PFSK-1 (cell line): ENCODE results near the gene MCOLN3.

ENCODE experiments used
- FOXP2 ChIP-seq: optimal IDR thresholded peaks from 2 replicates; pipeline ENCODE3; 2011; ENCODE audit warnings: borderline replicate concordance, control low read depth, inconsistent platforms; ENCODE audit not compliant: insufficient read depth; ENCODE audit errors: extremely low read length, extremely low read depth
- POLR2AphosphoS5 ChIP-seq: IDR thresholded peaks from 2 replicates; pipeline ENCODE4 v1.6.1; 2012; ENCODE audit warnings: low read depth, mild to moderate bottlenecking, control low read depth, low read length, moderate library complexity
- REST ChIP-seq, 2 experiments: IDR thresholded peaks; 2 replicates each; pipeline versions ENCODE4 v1.6.1 to v1.8.0; 2011 to 2012; ENCODE audit warnings: low read depth in 2 of 2, low read length in 2 of 2, control low read depth in 1 of 2, inconsistent platforms in 1 of 2, mild to moderate bottlenecking in 1 of 2, moderate library complexity in 1 of 2; ENCODE audit not compliant: insufficient read depth in 1 of 2
- SIN3A ChIP-seq: IDR thresholded peaks from 2 replicates; pipeline ENCODE4 v1.6.1; 2012; ENCODE audit warnings: mild to moderate bottlenecking, low read length, moderate library complexity, borderline replicate concordance; ENCODE audit not compliant: insufficient read depth
- TAF1 ChIP-seq: IDR thresholded peaks from 2 replicates; pipeline ENCODE4 v1.6.1; 2012; ENCODE audit warnings: low read length, control low read depth, borderline replicate concordance; ENCODE audit not compliant: insufficient read depth

Gene MCOLN3

GRCh38 chr1:85047472-85048295, 616 bp downstream of the MCOLN3 start:
- TF ChIP-seq FOXP2 = no peak
- no peak for TF ChIP-seq POLR2AphosphoS5
- TF ChIP-seq REST (IDR thresholded peaks at IDR 0.05; ENCODE audit: insufficient read depth in 1 of 2, low read depth in 2 of 2, low read length in 2 of 2) = no peak
- no peak for TF ChIP-seq TAF1
- no peak for TF ChIP-seq SIN3A

- no peak for TF ChIP-seq REST (IDR thresholded peaks at IDR 0.05; ENCODE audit: insufficient read depth in 1 of 2, low read depth in 2 of 2, low read length in 2 of 2)
These were observed 1.2 kb downstream of the MCOLN3 start for GRCh38 chr1:85047144-85047471.

GRCh38 chr1:85042413-85042812, 5.9 kb downstream of the MCOLN3 start:
- no peak for TF ChIP-seq TAF1
- no peak for TF ChIP-seq FOXP2
- no peak for TF ChIP-seq SIN3A
- TF ChIP-seq POLR2AphosphoS5 = no peak
- TF ChIP-seq REST (IDR thresholded peaks at IDR 0.05; ENCODE audit: insufficient read depth in 1 of 2, low read depth in 2 of 2, low read length in 2 of 2) = no peak

GRCh38 chr1:85041793-85042192, 6.5 kb downstream of the MCOLN3 start:
- TF ChIP-seq REST (IDR thresholded peaks at IDR 0.05; ENCODE audit: insufficient read depth in 1 of 2, low read depth in 2 of 2, low read length in 2 of 2) (no peak), TAF1 (no peak), SIN3A (no peak), POLR2AphosphoS5 (no peak), FOXP2 (no peak)

- TF ChIP-seq POLR2AphosphoS5 (no peak), SIN3A (no peak), TAF1 (no peak), REST (IDR thresholded peaks at IDR 0.05; ENCODE audit: insufficient read depth in 1 of 2, low read depth in 2 of 2, low read length in 2 of 2) (no peak), FOXP2 (no peak)
These were observed 15.1 kb downstream of the MCOLN3 start for GRCh38 chr1:85033221-85033620.
